Dendritic cell treated with granulocyte-macrophage colony-stimulating factor and Interleukin-4, amounts not matched to agents 40 ng/mL and 50 ng/mL, for 4 days (primary cell): Measurements from ENCODE around the gene VGLL3.

Experiments used
- H3K27ac Mint-ChIP-seq: one replicate; pipeline ENCODE4 v1.8.0; 2022; ENCODE audit warnings: mild to moderate bottlenecking, mixed read lengths
- H3K27me3 Mint-ChIP-seq: one replicate; pipeline ENCODE4 v1.8.0; 2022; ENCODE audit warnings: mild to moderate bottlenecking, mixed read lengths
- H3K36me3 Mint-ChIP-seq: one replicate; pipeline ENCODE4 v1.8.0; 2022; ENCODE audit warnings: low read depth, mixed read lengths
- H3K4me1 Mint-ChIP-seq: one replicate; pipeline ENCODE4 v1.8.0; 2022; ENCODE audit warnings: low read depth, mixed read lengths
- H3K4me3 Mint-ChIP-seq: one replicate; pipeline ENCODE4 v1.8.0; 2022; ENCODE audit warnings: mild to moderate bottlenecking, moderate library complexity, mixed read lengths
- H3K9me3 Mint-ChIP-seq: one replicate; pipeline ENCODE4 v1.8.0; 2022; ENCODE audit warnings: mixed read lengths
- intact Hi-C: fragments of 100-400 bp; cut with micrococcal nuclease; formaldehyde crosslinking; loops from one replicate; pipeline ENCODE4 v1.15.0; 2022

VGLL3 gene

GRCh38 chr3:86951322-86951721 is 39.6 kb downstream of the VGLL3 start:
- Mint-ChIP-seq H3K27me3 (peaks cover 6% of the 10 kb centered on the region), H3K9me3 (no peaks in the 10 kb centered on the region), H3K27ac (no peak overlapping the region), H3K4me1 (no peaks in the 10 kb centered on the region), H3K4me3 (no peak overlapping the region), H3K36me3 (no peaks in the 10 kb centered on the region)
- intact Hi-C loops: no loop called here

- intact Hi-C loops: no loop called here
- no peak overlapping the region for H3K4me3 Mint-ChIP-seq
- H3K36me3 Mint-ChIP-seq: no peaks in the 10 kb centered on the region
- no peaks in the 10 kb centered on the region for H3K9me3 Mint-ChIP-seq
- H3K27ac Mint-ChIP-seq: no peak overlapping the region
- peaks cover 6% of the 10 kb centered on the region for H3K27me3 Mint-ChIP-seq
- H3K4me1 Mint-ChIP-seq: no peaks in the 10 kb centered on the region
These were observed 40.2 kb downstream of the VGLL3 start for GRCh38 chr3:86950717-86951116.

- Mint-ChIP-seq H3K27me3 (peaks cover 3% of the 10 kb centered on the region), H3K27ac (no peak overlapping the region), H3K36me3 (no peaks in the 10 kb centered on the region), H3K4me3 (no peak overlapping the region), H3K9me3 (no peaks in the 10 kb centered on the region), H3K4me1 (no peaks in the 10 kb centered on the region)
- intact Hi-C loops: no loop called here
These were observed 41.1 kb downstream of the VGLL3 start for GRCh38 chr3:86949850-86950249.

GRCh38 chr3:86948822-86949221 is 42.1 kb downstream of the VGLL3 start:
- intact Hi-C loops: no loop called here
- Mint-ChIP-seq H3K4me3 (no peak overlapping the region), H3K27me3 (no peaks in the 10 kb centered on the region), H3K4me1 (no peaks in the 10 kb centered on the region), H3K9me3 (no peaks in the 10 kb centered on the region), H3K27ac (no peak overlapping the region), H3K36me3 (no peaks in the 10 kb centered on the region)

GRCh38 chr3:86942206-86942605 is 48.7 kb downstream of the VGLL3 start:
- H3K36me3 Mint-ChIP-seq: no peaks in the 10 kb centered on the region
- H3K27ac Mint-ChIP-seq: no peak overlapping the region
- H3K4me3 Mint-ChIP-seq: no peak overlapping the region
- H3K27me3 Mint-ChIP-seq: no peaks in the 10 kb centered on the region
- intact Hi-C loops: no loop called here
- no peaks in the 10 kb centered on the region for H3K9me3 Mint-ChIP-seq
- no peaks in the 10 kb centered on the region for H3K4me1 Mint-ChIP-seq

- H3K36me3 Mint-ChIP-seq: no peaks in the 10 kb centered on the region
- no peaks in the 10 kb centered on the region for H3K4me1 Mint-ChIP-seq
- no peaks in the 10 kb centered on the region for H3K9me3 Mint-ChIP-seq
- no peaks in the 10 kb centered on the region for H3K27me3 Mint-ChIP-seq
- H3K4me3 Mint-ChIP-seq: no peak overlapping the region
- no peak overlapping the region for H3K27ac Mint-ChIP-seq
- intact Hi-C loops: no loop called here
These were observed 52.4 kb downstream of the VGLL3 start for GRCh38 chr3:86938416-86939105.

GRCh38 chr3:86937306-86937791 is 53.6 kb downstream of the VGLL3 start:
- Mint-ChIP-seq H3K4me3 (no peak overlapping the region), H3K4me1 (no peaks in the 10 kb centered on the region), H3K27ac (no peak overlapping the region), H3K27me3 (no peaks in the 10 kb centered on the region), H3K9me3 (no peaks in the 10 kb centered on the region), H3K36me3 (no peaks in the 10 kb centered on the region)
- intact Hi-C loops: no loop called here

GRCh38 chr3:86934851-86935250 is 56.1 kb downstream of the VGLL3 start:
- H3K9me3 Mint-ChIP-seq: no peaks in the 10 kb centered on the region
- intact Hi-C loops: no loop called here
- no peak overlapping the region for H3K4me3 Mint-ChIP-seq
- no peaks in the 10 kb centered on the region for H3K4me1 Mint-ChIP-seq
- H3K27me3 Mint-ChIP-seq: no peaks in the 10 kb centered on the region
- no peak overlapping the region for H3K27ac Mint-ChIP-seq
- no peaks in the 10 kb centered on the region for H3K36me3 Mint-ChIP-seq

- H3K9me3 Mint-ChIP-seq: no peaks in the 10 kb centered on the region
- no peak overlapping the region for H3K4me3 Mint-ChIP-seq
- H3K36me3 Mint-ChIP-seq: no peaks in the 10 kb centered on the region
- H3K4me1 Mint-ChIP-seq: no peaks in the 10 kb centered on the region
- intact Hi-C loops: no loop called here
- no peak overlapping the region for H3K27ac Mint-ChIP-seq
- no peaks in the 10 kb centered on the region for H3K27me3 Mint-ChIP-seq
These were observed 60.1 kb downstream of the VGLL3 start for GRCh38 chr3:86930831-86931230.

- intact Hi-C loops: no loop called here
- Mint-ChIP-seq H3K4me3 (no peak overlapping the region), H3K9me3 (no peaks in the 10 kb centered on the region), H3K36me3 (no peaks in the 10 kb centered on the region), H3K27ac (no peak overlapping the region), H3K27me3 (no peaks in the 10 kb centered on the region), H3K4me1 (no peaks in the 10 kb centered on the region)
These were observed 60.8 kb downstream of the VGLL3 start for GRCh38 chr3:86930181-86930580.

GRCh38 chr3:86929046-86929445 is 61.9 kb downstream of the VGLL3 start:
- H3K4me3 Mint-ChIP-seq: no peak overlapping the region

GRCh38 chr3:86923071-86923491 is 67.9 kb downstream of the VGLL3 start:
- intact Hi-C loops: no loop called here
- no peaks in the 10 kb centered on the region for H3K4me1 Mint-ChIP-seq
- H3K27me3 Mint-ChIP-seq: no peaks in the 10 kb centered on the region
- H3K4me3 Mint-ChIP-seq: no peak overlapping the region
- no peaks in the 10 kb centered on the region for H3K36me3 Mint-ChIP-seq
- no peak overlapping the region for H3K27ac Mint-ChIP-seq
- no peaks in the 10 kb centered on the region for H3K9me3 Mint-ChIP-seq

More at GRCh38 chr3:86929046-86929445, 61.9 kb downstream of the VGLL3 start:
- Mint-ChIP-seq H3K27ac (no peak overlapping the region), H3K9me3 (no peaks in the 10 kb centered on the region), H3K36me3 (no peaks in the 10 kb centered on the region), H3K4me1 (no peaks in the 10 kb centered on the region), H3K27me3 (no peaks in the 10 kb centered on the region)
- intact Hi-C loops: no loop called here

- Mint-ChIP-seq H3K27me3 (no peaks in the 10 kb centered on the region), H3K4me3 (no peak overlapping the region), H3K4me1 (no peaks in the 10 kb centered on the region), H3K27ac (no peak overlapping the region), H3K9me3 (no peaks in the 10 kb centered on the region), H3K36me3 (no peaks in the 10 kb centered on the region)
- intact Hi-C loops: no loop called here
These were observed 68.8 kb downstream of the VGLL3 start for GRCh38 chr3:86921971-86922680.

- H3K9me3 Mint-ChIP-seq: no peaks in the 10 kb centered on the region
- H3K36me3 Mint-ChIP-seq: no peaks in the 10 kb centered on the region
- H3K27me3 Mint-ChIP-seq: no peaks in the 10 kb centered on the region
- no peak overlapping the region for H3K4me3 Mint-ChIP-seq
- no peak overlapping the region for H3K27ac Mint-ChIP-seq
- H3K4me1 Mint-ChIP-seq: no peaks in the 10 kb centered on the region
- intact Hi-C loops: no loop called here
These were observed 76.3 kb downstream of the VGLL3 start for GRCh38 chr3:86914670-86915069.
